HL-60 (cell line): ENCODE measurements around the gene PRDM7.

ENCODE experiments used
- DNase-seq, 2 experiments: peaks; one replicate each; pipeline ENCODE4 v3.0.0-alpha.2; 2010 to 2020; ENCODE audit warnings: low read depth in 1 of 2, low spot score in 1 of 2
- H3K27ac ChIP-seq: fragments of 250-450 bp; sonication (Bioruptor Pico); replicated peaks from 2 replicates; pipeline ENCODE4 v1.5.1; 2020; ENCODE audit warnings: mild to moderate bottlenecking, moderate library complexity
- H3K27me3 ChIP-seq: fragments of 250-450 bp; sonication (Bioruptor Pico); 2 replicates; pipeline ENCODE4 v1.5.1; 2021; ENCODE audit warnings: mild to moderate bottlenecking, moderate library complexity; ENCODE audit not compliant: insufficient read depth, poor library complexity, severe bottlenecking
- H3K4me3 ChIP-seq: replicated peaks from 2 replicates; pipeline ENCODE4 v1.5.1; 2011; ENCODE audit warnings: mild to moderate bottlenecking, control low read depth, low read length; ENCODE audit not compliant: insufficient read depth
- GABPA ChIP-seq: IDR thresholded peaks from 2 replicates; pipeline ENCODE4 v1.6.1; 2012; ENCODE audit warnings: low read depth
- POLR2AphosphoS5 ChIP-seq: IDR thresholded peaks from 2 replicates; pipeline ENCODE4 v1.6.1; 2012; ENCODE audit warnings: low read depth
- SPI1 ChIP-seq: IDR thresholded peaks from 2 replicates; pipeline ENCODE4 v1.6.1; 2012; ENCODE audit warnings: low read depth, mild to moderate bottlenecking, borderline replicate concordance
- TF ChIP-seq, protein P1 (sequence below): IDR thresholded peaks from one replicate; pipeline ENCODE4 v1.5.1; 2011; ENCODE audit warnings: low read length, control low read depth, inconsistent platforms; ENCODE audit not compliant: insufficient read depth
- TF ChIP-seq, protein P2 (sequence below): IDR thresholded peaks from 2 replicates; pipeline ENCODE4 v1.6.1; 2012; ENCODE audit warnings: low read depth; ENCODE audit not compliant: insufficient replicate concordance

The PRDM7 gene

DNA sequence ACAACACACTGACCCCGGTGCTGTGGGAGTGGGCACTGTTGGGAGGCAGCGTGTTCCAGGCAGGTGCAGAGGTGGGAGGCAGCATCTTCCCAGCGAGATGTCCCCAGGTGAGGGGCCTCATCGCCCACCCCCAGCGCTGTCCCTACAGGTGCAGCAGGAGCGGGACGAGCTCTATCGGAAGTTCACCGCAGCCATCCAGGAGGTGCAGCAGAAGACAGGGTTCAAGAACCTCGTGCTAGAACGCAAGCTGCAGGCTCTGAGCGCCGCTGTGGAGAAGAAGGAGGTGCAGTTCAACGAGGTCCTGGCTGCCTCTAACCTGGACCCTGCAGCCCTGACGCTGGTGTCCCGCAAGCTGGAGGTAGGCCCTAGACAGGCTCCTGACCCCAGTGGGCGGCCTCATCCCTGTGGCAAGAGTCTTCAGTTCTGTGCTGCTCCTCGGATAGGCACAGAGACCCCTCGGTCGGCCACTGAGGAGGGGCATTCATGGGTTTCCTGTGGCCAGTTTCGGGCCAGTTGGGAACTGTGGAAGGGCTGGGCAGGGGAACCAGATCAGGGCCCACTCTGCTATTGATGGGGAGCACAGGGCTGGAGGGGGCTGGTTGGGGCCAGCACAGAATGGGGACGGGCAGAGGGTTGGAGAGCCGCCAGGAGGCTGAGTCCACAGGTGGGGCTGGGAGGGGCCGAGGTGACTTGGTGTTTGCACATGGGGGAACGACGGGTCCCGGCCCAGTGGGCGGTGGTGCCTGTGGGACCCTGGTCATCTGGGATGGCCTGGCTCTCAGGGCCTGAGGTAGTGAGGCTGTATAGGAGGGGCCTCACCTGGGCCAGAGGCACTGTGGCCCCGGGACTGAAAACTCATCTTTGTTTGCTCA, 36.7 kb downstream of the PRDM7 start:
- no peaks in the 10 kb centered on the region for H3K27me3 ChIP-seq
- TF ChIP-seq, protein P1, sequence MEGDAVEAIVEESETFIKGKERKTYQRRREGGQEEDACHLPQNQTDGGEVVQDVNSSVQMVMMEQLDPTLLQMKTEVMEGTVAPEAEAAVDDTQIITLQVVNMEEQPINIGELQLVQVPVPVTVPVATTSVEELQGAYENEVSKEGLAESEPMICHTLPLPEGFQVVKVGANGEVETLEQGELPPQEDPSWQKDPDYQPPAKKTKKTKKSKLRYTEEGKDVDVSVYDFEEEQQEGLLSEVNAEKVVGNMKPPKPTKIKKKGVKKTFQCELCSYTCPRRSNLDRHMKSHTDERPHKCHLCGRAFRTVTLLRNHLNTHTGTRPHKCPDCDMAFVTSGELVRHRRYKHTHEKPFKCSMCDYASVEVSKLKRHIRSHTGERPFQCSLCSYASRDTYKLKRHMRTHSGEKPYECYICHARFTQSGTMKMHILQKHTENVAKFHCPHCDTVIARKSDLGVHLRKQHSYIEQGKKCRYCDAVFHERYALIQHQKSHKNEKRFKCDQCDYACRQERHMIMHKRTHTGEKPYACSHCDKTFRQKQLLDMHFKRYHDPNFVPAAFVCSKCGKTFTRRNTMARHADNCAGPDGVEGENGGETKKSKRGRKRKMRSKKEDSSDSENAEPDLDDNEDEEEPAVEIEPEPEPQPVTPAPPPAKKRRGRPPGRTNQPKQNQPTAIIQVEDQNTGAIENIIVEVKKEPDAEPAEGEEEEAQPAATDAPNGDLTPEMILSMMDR: no peak
- TF ChIP-seq SPI1 (no peak), POLR2AphosphoS5 (no peak), GABPA (no peak)
- TF ChIP-seq, protein P2, sequence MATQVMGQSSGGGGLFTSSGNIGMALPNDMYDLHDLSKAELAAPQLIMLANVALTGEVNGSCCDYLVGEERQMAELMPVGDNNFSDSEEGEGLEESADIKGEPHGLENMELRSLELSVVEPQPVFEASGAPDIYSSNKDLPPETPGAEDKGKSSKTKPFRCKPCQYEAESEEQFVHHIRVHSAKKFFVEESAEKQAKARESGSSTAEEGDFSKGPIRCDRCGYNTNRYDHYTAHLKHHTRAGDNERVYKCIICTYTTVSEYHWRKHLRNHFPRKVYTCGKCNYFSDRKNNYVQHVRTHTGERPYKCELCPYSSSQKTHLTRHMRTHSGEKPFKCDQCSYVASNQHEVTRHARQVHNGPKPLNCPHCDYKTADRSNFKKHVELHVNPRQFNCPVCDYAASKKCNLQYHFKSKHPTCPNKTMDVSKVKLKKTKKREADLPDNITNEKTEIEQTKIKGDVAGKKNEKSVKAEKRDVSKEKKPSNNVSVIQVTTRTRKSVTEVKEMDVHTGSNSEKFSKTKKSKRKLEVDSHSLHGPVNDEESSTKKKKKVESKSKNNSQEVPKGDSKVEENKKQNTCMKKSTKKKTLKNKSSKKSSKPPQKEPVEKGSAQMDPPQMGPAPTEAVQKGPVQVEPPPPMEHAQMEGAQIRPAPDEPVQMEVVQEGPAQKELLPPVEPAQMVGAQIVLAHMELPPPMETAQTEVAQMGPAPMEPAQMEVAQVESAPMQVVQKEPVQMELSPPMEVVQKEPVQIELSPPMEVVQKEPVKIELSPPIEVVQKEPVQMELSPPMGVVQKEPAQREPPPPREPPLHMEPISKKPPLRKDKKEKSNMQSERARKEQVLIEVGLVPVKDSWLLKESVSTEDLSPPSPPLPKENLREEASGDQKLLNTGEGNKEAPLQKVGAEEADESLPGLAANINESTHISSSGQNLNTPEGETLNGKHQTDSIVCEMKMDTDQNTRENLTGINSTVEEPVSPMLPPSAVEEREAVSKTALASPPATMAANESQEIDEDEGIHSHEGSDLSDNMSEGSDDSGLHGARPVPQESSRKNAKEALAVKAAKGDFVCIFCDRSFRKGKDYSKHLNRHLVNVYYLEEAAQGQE: no peak
- no peak for DNase-seq
- no peak overlapping the region for H3K27ac ChIP-seq
- no peak overlapping the region for H3K4me3 ChIP-seq

DNA sequence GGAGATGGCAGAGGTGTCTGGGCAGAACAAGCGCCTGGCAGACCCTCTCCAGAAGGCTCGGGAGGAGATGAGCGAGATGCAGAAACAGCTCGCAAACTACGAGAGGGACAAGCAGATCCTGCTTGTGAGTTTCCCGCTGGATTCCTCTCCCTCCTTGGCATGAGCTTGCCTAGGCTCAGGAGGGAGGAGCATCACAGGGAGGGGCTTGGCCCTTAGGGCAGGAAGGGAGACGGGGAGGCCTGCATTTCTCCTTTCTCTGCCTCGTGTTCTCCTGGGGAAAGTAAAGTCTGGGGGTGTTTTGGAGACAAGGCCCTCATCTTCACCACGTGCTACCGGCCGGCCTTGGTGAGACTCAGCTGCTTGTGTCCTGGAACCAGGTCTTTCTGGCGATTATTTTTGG, 39.9 kb downstream of the PRDM7 start:
- DNase-seq: no peak
- Histone ChIP-seq H3K27ac (no peak overlapping the region), H3K27me3 (no peaks in the 10 kb centered on the region), H3K4me3 (no peak overlapping the region)
- TF ChIP-seq POLR2AphosphoS5 (no peak), SPI1 (no peak), GABPA (no peak)
- TF ChIP-seq, protein P1: no peak
- TF ChIP-seq, protein P2: no peak

DNA sequence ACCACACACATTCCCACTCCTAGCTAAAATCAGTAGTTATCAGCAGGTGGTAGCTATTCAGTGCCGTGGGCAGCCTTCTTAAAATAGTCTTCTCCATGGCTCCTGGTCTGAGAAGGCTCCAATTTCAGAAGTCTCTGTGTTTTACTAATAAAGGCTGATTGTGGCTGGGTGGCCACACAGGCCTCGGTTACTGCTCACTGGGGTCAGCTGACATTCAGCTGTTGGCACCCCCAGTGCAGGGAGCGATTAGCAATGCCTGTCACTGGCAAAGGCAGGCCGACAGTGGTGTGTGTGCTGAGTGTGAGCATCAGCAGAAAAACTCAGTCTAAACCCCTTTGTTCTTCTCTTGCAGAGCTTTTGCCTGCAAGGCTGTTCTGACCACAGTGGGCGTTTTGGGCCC, 41.2 kb downstream of the PRDM7 start:
- TF ChIP-seq GABPA: no peak
- TF ChIP-seq, protein P2: no peak
- TF ChIP-seq, protein P1: no peak
- no peak for TF ChIP-seq SPI1
- no peak for TF ChIP-seq POLR2AphosphoS5
- Histone ChIP-seq H3K27ac (no peak overlapping the region), H3K4me3 (no peak overlapping the region), H3K27me3 (no peaks in the 10 kb centered on the region)
- DNase-seq: no peak
